HK-2 (cell line): Measurements from ENCODE around the gene KCNMA1.

ENCODE experiments used
- DNase-seq: peaks from one replicate; pipeline ENCODE4 v3.0.0-alpha.2; 2018; ENCODE audit not compliant: unreplicated experiment

Gene KCNMA1

DNA sequence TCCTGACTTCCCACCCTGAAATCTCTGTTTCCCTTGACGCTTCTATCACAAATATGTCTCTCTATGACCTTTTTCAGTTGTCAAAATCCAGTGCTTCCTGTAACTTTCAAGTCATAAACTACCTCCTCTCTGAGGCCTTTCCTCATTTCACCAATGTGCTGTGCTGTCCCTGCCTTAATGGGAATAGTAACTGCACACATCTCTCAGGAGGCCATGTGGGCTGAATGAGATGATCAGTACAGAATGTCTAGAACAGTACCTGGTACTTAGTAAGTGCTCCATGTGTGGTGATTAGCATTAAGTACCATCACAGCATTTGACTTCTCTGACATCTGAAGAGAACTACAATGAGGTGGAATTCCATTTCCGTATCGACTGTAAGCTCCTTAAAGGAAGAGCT is 588.5 kb downstream of the KCNMA1 start:
- no peak for DNase-seq

GRCh38 chr10:77045085-77045484 is 592.5 kb downstream of the KCNMA1 start:
- no peak for DNase-seq

- no peak for DNase-seq
These were observed 594.2 kb downstream of the KCNMA1 start for GRCh38 chr10:77043420-77043763.

- DNase-seq: no peak
These were observed 594.7 kb downstream of the KCNMA1 start for GRCh38 chr10:77042706-77043419.

GRCh38 chr10:77041636-77042258 is 595.9 kb downstream of the KCNMA1 start:
- no peak for DNase-seq

DNA sequence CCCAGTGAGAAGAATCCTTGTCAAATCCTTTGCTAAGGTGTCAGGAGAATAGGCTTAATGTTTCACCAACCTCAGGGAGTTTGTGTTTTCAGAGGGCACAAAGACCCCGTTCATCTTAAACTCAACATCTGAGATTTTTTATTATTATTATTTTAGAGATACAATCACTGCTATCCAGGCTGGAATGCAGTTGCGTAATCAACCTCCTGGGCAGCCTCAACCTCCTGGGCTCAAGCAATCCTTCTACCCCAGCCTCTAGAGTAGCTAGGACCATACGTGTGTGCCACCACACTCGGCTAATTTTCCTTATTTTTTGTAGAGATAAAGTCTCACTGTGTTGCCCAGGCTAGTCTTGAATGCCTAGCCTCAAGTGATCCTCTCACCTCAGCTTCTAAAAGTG is 599.2 kb downstream of the KCNMA1 start:
- no peak for DNase-seq

- DNase-seq: no peak
These were observed 599.7 kb downstream of the KCNMA1 start for GRCh38 chr10:77037735-77038403.

GRCh38 chr10:77036993-77037734 is 600.4 kb downstream of the KCNMA1 start:
- no peak for DNase-seq

- no peak for DNase-seq
These were observed 601.3 kb downstream of the KCNMA1 start for GRCh38 chr10:77036276-77036675.

DNA sequence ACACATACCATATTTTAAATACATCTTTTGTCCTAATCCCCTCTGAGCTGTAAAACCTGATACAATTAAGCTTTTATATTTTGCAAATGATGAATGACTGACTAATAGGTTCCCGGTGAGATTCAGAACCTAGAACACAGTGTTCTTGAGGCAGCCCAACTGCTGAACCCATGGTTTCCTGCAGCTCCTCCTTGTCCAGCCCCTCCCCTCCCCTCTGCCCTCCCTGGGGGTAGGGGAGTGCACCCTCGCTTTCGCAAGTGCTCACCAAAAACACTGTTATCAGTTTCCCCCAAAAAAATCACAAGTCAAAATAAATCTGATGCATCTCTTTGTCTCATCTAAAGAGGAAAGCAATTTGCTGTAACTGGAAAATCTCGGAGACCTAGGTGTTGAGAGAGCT is 602.8 kb downstream of the KCNMA1 start:
- no peak for DNase-seq

DNA sequence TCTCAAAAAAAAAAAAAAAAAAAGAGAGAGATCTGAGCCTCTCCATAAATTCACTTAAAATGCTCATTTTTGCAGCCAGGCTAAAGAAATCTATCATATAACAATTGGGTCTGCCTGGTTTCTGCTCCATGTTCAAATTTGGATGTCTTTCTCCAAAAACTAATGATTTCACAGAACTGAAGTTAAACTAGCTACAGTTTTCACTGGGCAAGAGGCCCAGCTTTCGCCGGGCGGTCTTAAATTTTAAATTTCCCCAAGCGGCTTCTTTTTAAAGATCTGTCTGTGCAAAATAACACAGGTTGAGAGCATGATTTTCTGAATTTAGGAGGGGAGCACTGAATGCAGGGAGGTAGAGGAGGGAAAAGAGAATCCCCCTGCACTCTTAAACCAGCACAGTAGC is 603.4 kb downstream of the KCNMA1 start:
- no peak for DNase-seq

GRCh38 chr10:77032188-77032570 is 605.4 kb downstream of the KCNMA1 start:
- DNase-seq: no peak

GRCh38 chr10:77031531-77032187 is 605.9 kb downstream of the KCNMA1 start:
- no peak for DNase-seq

DNA sequence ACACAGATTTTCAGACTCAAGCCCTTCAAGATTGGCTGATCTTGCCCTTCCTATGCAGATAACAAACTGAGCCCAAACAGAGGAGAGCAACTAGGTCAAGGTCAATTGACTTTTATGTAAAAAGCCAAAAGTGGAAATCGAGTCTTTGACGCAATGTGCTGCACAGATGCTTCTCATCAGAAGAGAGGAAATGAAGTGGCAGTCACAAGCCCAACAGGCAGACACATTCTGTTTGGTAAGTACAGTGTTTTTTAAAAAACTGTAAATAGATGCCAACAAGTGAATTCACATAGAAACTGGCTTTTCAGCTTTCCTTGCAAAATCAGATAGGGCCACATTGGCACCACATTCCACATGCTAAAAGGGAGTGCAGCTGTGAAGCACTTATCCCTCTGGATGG is 606.6 kb downstream of the KCNMA1 start:
- no peak for DNase-seq

- no peak for DNase-seq
These were observed 607.6 kb downstream of the KCNMA1 start for GRCh38 chr10:77029777-77030717.

- no peak for DNase-seq
These were observed 609.6 kb downstream of the KCNMA1 start for GRCh38 chr10:77028042-77028441.

DNA sequence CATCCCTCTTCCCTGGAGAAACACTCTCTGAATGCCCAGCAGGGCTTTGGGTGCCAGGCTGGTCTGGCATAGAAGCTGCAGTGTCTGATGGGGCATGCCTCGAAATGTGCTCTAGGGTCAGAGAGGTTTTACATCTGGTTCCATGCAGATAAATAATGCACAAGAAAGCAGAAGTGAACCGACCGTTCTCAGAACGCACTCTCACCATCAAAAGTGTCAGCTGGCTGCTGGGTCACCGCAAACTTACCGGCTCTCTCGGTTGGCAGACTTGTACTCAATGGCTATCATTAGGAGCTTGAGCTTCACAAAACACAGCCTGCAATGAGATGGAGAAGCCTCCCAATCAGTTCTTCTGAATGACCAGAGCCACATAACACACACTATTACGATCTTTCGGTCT is 610.0 kb downstream of the KCNMA1 start:
- DNase-seq: no peak

GRCh38 chr10:77027141-77027540 is 610.5 kb downstream of the KCNMA1 start:
- DNase-seq: no peak

DNA sequence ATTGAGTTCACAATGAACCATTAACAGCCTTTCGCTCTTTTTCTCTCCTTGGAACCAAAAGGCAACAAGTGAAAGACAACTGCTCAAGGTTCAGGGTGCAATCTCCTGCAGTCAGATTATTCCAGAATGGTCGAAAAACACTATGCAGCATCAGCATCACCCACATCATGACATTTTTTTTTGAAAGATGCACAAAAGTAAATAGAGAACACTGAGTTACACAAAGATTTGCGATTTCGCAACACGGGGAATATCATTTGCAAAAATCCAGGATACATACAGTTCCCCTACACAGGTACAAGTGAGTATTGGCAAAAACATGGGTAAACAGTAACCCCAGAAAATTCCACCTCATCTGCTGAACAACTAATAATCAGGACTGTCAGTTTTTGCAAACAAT is 611.5 kb downstream of the KCNMA1 start:
- no peak for DNase-seq

DNA sequence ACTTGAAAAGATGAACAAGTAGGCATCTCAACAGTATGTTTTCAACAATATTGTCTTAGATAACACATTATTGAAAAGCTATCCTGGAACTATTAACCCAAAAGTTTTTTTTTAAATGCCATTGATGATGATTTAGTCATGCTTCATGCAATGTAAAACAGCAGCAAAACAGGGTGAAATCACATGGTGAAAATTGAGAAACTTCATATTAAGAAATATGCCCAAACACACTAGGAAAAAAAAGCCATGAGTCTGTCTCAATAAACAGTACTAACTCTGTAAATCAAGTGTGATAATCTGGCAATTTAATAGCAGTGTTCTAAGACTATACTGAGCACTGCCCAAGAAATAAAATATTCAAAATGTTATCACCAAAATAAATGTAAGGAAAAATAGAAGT is 613.1 kb downstream of the KCNMA1 start:
- DNase-seq: no peak

- no peak for DNase-seq
These were observed 614.2 kb downstream of the KCNMA1 start for GRCh38 chr10:77023396-77023795.
